ENCODE measurements around the gene METAP1.
"Not testable (repeated sequence)": the region's sequence is repeated elsewhere in the genome, so short reads cannot be mapped to it uniquely, and the experiment has no call there.

The METAP1 gene

GRCh38 chr4:99059550-99059949 is 64.0 kb downstream of the METAP1 start:
- H3K79me2 ChIP-seq (ENCODE audit: insufficient read depth, low read length): no peaks in the 10 kb centered on the region
- no peaks in the 10 kb centered on the region for H3K27me3 ChIP-seq (ENCODE audit: insufficient read depth, low read length, poor library complexity)
- 0 out of 2 replicates have a peak, but pooled peaks cover 2% of the 10 kb centered on the region for H4K20me1 ChIP-seq (ENCODE audit: insufficient read depth, low read length)
- H3K4me1 ChIP-seq (ENCODE audit: insufficient read depth, low read length): peaks cover 6% of the 10 kb centered on the region
- peaks cover 57% of the 10 kb centered on the region for H3K36me3 ChIP-seq (ENCODE audit: insufficient read depth, low read length)
- ATAC-seq (ENCODE audit: insufficient read depth, low read depth): no peak
- no peak overlapping the region for H3K4me3 ChIP-seq (ENCODE audit: low read depth in 1 of 2, low read length in 2 of 2)
- H2AFZ ChIP-seq (ENCODE audit: low read depth, low read length): no peak overlapping the region
- no peaks in the 10 kb centered on the region for H3K9me3 ChIP-seq (ENCODE audit: insufficient read depth, low read length, severe bottlenecking)
- H3K9ac ChIP-seq (ENCODE audit: low read depth, low read length): no peak overlapping the region
- H3K4me2 ChIP-seq (ENCODE audit: insufficient read depth, low read length): no peak overlapping the region
- no peak overlapping the region for H3K27ac ChIP-seq (ENCODE audit: low read length)
- TF ChIP-seq, protein P1, sequence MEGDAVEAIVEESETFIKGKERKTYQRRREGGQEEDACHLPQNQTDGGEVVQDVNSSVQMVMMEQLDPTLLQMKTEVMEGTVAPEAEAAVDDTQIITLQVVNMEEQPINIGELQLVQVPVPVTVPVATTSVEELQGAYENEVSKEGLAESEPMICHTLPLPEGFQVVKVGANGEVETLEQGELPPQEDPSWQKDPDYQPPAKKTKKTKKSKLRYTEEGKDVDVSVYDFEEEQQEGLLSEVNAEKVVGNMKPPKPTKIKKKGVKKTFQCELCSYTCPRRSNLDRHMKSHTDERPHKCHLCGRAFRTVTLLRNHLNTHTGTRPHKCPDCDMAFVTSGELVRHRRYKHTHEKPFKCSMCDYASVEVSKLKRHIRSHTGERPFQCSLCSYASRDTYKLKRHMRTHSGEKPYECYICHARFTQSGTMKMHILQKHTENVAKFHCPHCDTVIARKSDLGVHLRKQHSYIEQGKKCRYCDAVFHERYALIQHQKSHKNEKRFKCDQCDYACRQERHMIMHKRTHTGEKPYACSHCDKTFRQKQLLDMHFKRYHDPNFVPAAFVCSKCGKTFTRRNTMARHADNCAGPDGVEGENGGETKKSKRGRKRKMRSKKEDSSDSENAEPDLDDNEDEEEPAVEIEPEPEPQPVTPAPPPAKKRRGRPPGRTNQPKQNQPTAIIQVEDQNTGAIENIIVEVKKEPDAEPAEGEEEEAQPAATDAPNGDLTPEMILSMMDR (IDR thresholded peaks at IDR 0.05; ENCODE audit: borderline replicate concordance, extremely low read depth, low read length, poor library complexity, severe bottlenecking): no peak
- no peak for TF ChIP-seq EZH2 (IDR thresholded peaks at IDR 0.05; ENCODE audit: borderline replicate concordance, low read depth, low read length, severe bottlenecking)
- DNase-seq: no peak

GRCh38 chr4:99061048-99061700 is 65.7 kb downstream of the METAP1 start:
- H3K79me2 ChIP-seq (ENCODE audit: insufficient read depth, low read length): no peaks in the 10 kb centered on the region
- H3K9me3 ChIP-seq (ENCODE audit: insufficient read depth, low read length, severe bottlenecking): no peaks in the 10 kb centered on the region
- H3K4me3 ChIP-seq (ENCODE audit: low read depth in 1 of 2, low read length in 2 of 2): no peak overlapping the region
- 0 out of 2 replicates have a peak, but pooled peaks cover 2% of the 10 kb centered on the region for H4K20me1 ChIP-seq (ENCODE audit: insufficient read depth, low read length)
- H3K27ac ChIP-seq (ENCODE audit: low read length): no peak overlapping the region
- H3K9ac ChIP-seq (ENCODE audit: low read depth, low read length): no peak overlapping the region
- no peak for ATAC-seq (ENCODE audit: insufficient read depth, low read depth)
- no peak for DNase-seq
- no peaks in the 10 kb centered on the region for H3K4me1 ChIP-seq (ENCODE audit: insufficient read depth, low read length)
- H3K36me3 ChIP-seq (ENCODE audit: insufficient read depth, low read length): peaks cover 58% of the 10 kb centered on the region
- no peaks in the 10 kb centered on the region for H3K27me3 ChIP-seq (ENCODE audit: insufficient read depth, low read length, poor library complexity)
- H3K4me2 ChIP-seq (ENCODE audit: insufficient read depth, low read length): no peak overlapping the region
- TF ChIP-seq EZH2 (IDR thresholded peaks at IDR 0.05; ENCODE audit: borderline replicate concordance, low read depth, low read length, severe bottlenecking): no peak
- TF ChIP-seq, protein P1 (IDR thresholded peaks at IDR 0.05; ENCODE audit: borderline replicate concordance, extremely low read depth, low read length, poor library complexity, severe bottlenecking): no peak
- H2AFZ ChIP-seq (ENCODE audit: low read depth, low read length): no peak overlapping the region

GRCh38 chr4:99062120-99062519 is 66.6 kb downstream of the METAP1 start:
- H3K27ac ChIP-seq (ENCODE audit: low read length): no peak overlapping the region
- TF ChIP-seq, protein P1 (IDR thresholded peaks at IDR 0.05; ENCODE audit: borderline replicate concordance, extremely low read depth, low read length, poor library complexity, severe bottlenecking): no peak
- TF ChIP-seq EZH2 (IDR thresholded peaks at IDR 0.05; ENCODE audit: borderline replicate concordance, low read depth, low read length, severe bottlenecking): no peak
- no peaks in the 10 kb centered on the region for H3K27me3 ChIP-seq (ENCODE audit: insufficient read depth, low read length, poor library complexity)
- H3K4me2 ChIP-seq (ENCODE audit: insufficient read depth, low read length): no peak overlapping the region
- H3K36me3 ChIP-seq (ENCODE audit: insufficient read depth, low read length): peaks cover 58% of the 10 kb centered on the region
- no peak overlapping the region for H3K4me3 ChIP-seq (ENCODE audit: low read depth in 1 of 2, low read length in 2 of 2)
- no peaks in the 10 kb centered on the region for H3K9me3 ChIP-seq (ENCODE audit: insufficient read depth, low read length, severe bottlenecking)
- ATAC-seq (ENCODE audit: insufficient read depth, low read depth): no peak; the same call in 2 of the 3 replicates
- 0 out of 2 replicates have a peak, but pooled peaks cover 2% of the 10 kb centered on the region for H4K20me1 ChIP-seq (ENCODE audit: insufficient read depth, low read length)
- no peaks in the 10 kb centered on the region for H3K79me2 ChIP-seq (ENCODE audit: insufficient read depth, low read length)
- DNase-seq: no peak
- H3K4me1 ChIP-seq (ENCODE audit: insufficient read depth, low read length): no peaks in the 10 kb centered on the region
- no peak overlapping the region for H3K9ac ChIP-seq (ENCODE audit: low read depth, low read length)
- no peak overlapping the region for H2AFZ ChIP-seq (ENCODE audit: low read depth, low read length)

DNA sequence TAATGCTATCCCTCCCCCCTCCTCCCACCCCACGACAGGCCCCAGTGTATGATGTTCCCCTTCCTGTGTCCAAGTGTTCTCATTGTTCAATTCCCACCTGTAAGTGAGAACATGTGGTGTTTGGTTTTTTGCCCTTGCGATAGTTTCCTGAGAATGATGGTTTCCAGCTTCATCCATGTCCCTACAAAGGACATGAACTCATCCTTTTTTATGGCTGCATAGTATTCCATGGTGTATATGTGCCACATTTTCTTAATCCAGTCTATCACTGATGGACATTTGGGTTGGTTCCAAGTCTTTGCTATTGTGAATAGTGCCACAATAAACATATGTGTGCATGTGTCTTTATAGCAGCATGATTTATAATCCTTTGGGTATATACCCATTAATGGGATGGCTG is 70.0 kb downstream of the METAP1 start:
- not testable (repeated sequence) for H3K9me3 ChIP-seq (ENCODE audit: insufficient read depth, low read length, severe bottlenecking); H3K27ac ChIP-seq (ENCODE audit: low read length); H2AFZ ChIP-seq (ENCODE audit: low read depth, low read length); DNase-seq; H3K4me2 ChIP-seq (ENCODE audit: insufficient read depth, low read length); H3K4me3 ChIP-seq (ENCODE audit: low read depth in 1 of 2, low read length in 2 of 2); H3K27me3 ChIP-seq (ENCODE audit: insufficient read depth, low read length, poor library complexity); H3K4me1 ChIP-seq (ENCODE audit: insufficient read depth, low read length); H4K20me1 ChIP-seq (ENCODE audit: insufficient read depth, low read length); H3K9ac ChIP-seq (ENCODE audit: low read depth, low read length); H3K79me2 ChIP-seq (ENCODE audit: insufficient read depth, low read length); ATAC-seq (ENCODE audit: insufficient read depth, low read depth)
- peaks cover 58% of the 10 kb centered on the region for H3K36me3 ChIP-seq (ENCODE audit: insufficient read depth, low read length)
